Epithelial cell of esophagus (primary cell): ENCODE data around the gene PPP2R2C.

Experiments
- DNase-seq: peaks from one replicate; pipeline ENCODE4 v3.0.0; 2010; ENCODE audit warnings: low read depth
- H3K4me3 ChIP-seq: 2 replicates; pipeline ENCODE4 v1.5.1; 2011; ENCODE audit warnings: mild to moderate bottlenecking, low read length, control low read depth
- TF ChIP-seq, protein P1 (sequence below): IDR thresholded peaks from 2 replicates; pipeline ENCODE4 v1.5.1; 2011; ENCODE audit warnings: low read depth, mild to moderate bottlenecking, low read length, control low read depth, inconsistent platforms; ENCODE audit not compliant: insufficient read depth; ENCODE audit errors: missing control alignments

Gene PPP2R2C

DNA sequence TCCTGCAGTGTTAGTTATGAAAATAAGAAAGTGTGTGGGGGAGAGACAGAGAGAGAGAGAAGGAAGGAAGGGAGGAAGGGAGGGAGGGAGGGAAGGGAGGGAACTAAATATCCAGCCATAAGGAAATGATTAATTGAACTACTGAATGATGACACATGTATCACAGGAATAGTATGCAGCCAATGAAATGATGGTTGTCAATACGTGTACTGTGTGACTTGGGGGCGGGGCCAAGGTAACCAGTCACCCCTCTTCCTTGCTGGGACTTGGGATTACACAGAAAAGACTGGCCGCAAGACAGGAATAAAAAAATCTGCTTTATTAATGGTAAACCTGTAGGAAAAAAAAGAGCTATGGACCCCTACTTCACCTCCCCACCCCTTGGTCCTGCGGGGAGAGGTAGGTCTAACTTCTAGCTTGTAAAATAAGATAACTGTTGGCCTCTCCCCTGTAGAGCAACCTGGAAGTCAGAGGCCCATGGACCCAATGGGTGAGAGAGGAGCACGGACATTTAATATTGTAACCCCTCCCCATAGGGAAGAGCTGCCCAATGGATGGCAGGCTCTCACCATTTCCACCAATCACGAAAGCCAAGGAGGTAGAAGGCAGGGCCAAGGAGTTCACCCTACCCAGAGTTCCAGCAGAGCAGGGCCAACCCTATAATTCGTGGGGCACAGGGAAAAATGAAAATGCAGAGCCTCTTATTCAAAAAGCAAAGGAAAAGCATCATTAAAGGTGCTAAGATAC, 7.4 kb downstream of the PPP2R2C start:
- no peak overlapping the region for H3K4me3 ChIP-seq
- TF ChIP-seq, protein P1, sequence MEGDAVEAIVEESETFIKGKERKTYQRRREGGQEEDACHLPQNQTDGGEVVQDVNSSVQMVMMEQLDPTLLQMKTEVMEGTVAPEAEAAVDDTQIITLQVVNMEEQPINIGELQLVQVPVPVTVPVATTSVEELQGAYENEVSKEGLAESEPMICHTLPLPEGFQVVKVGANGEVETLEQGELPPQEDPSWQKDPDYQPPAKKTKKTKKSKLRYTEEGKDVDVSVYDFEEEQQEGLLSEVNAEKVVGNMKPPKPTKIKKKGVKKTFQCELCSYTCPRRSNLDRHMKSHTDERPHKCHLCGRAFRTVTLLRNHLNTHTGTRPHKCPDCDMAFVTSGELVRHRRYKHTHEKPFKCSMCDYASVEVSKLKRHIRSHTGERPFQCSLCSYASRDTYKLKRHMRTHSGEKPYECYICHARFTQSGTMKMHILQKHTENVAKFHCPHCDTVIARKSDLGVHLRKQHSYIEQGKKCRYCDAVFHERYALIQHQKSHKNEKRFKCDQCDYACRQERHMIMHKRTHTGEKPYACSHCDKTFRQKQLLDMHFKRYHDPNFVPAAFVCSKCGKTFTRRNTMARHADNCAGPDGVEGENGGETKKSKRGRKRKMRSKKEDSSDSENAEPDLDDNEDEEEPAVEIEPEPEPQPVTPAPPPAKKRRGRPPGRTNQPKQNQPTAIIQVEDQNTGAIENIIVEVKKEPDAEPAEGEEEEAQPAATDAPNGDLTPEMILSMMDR, result no peak
- DNase-seq, result no peak

DNA sequence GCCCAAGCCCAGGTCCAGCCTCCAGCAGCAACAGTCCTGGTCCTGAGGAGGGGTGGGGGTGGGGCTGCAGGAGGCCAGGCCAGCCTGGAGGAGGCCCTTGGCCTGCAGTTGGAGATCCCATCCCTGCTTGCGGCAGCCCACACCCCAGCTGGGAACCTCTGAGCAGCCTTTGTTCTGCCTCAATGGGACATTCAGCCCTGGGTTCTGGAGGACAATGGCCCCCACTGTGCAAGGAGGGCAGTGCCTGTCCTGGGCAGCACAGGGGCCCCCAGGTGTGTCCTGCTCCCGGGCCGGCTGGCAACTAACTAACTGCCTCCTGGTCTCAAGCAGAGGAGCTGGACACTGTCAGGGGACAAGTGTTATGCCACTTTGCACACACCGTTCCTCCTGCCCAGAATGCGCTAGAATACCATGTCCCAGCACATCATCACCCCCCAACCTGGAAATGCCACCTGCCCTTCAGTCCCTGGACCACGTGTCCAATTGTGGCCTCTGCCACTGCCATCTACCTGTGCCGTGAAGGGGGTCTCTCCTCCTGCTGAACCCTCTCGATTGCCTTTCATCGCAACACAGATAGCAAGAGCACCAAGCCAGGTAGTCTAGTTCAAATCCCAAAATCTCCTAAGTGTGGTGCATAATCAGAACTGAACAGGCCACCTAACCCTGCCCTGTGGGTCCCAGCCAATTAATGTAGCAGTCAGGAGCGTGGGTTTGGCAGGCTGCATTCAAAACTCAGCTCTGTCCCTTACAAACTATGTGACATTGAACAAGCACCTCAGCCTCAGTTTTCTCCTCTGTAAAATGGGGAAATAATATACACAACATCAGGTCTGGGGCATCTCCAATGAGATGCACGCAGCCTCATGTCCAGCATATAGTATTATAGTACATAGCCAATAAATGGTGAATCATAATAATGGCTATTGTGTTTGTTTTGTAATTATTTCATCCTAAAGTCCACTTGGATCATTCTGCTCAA, 8.8 kb downstream of the PPP2R2C start:
- TF ChIP-seq, protein P1, result no peak
- no peak overlapping the region for H3K4me3 ChIP-seq
- DNase-seq, result no peak

DNA sequence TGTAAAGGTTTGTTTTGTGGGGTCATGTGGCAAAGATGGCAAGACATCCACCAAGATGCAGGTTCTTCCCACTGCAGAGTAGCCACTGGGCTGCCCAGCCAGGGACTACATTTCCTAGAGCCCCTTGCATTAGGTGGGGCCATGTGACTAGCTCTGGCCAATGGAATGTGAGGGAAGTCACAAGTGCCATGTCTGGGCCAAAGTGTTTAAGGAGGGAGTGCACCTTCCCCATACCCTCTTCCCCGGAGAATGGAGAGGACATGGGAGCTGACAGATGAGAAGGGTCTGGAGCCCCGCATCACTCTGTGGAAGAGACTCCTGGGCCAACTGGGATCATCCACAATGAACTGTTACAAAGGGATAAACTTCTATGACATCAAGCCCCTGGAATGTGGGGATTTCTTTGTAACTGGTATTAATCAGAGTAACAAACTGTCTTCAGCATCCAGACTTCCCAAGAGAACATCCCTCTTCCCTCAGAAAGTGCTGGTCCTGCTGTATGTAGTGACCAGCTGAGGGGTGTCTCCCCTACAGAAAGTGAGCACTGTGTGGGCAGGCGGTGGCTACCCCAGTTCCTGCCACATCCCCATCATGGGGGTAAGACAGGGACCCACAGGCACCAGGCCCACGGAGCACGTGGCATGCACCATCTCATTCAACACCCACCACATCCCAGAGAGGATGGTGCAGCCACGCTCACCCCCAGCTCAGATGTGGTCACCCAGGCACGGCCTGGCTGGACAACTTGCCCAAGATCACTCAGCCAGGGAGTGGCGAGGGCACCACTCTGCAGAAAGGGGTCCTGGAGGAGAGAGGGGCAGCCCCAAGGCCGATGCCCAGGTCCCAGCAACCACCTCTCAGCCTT, 10.9 kb downstream of the PPP2R2C start:
- TF ChIP-seq, protein P1, result no peak
- no peak overlapping the region for H3K4me3 ChIP-seq
- DNase-seq, result no peak

DNA sequence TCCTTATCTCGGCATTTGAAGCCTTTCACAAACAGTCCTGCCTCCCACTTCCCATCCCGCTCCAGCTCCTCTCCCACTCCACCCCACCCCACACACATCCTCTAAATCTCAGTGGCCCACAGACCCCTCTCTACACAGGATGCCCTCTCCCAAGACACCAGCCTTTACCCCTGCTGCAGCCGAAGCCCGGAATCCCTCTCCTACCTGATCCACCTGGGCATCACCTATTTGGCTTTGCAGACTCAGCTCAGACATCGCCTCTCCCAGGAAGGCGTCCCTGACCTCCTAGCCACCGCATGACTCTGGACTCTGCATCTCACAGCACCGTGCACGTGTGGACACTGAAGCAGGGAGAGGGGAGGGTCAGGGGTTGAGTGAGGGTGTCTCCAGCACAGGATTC, 11.5 kb downstream of the PPP2R2C start:
- TF ChIP-seq, protein P1, result no peak
- no peak for DNase-seq

DNA sequence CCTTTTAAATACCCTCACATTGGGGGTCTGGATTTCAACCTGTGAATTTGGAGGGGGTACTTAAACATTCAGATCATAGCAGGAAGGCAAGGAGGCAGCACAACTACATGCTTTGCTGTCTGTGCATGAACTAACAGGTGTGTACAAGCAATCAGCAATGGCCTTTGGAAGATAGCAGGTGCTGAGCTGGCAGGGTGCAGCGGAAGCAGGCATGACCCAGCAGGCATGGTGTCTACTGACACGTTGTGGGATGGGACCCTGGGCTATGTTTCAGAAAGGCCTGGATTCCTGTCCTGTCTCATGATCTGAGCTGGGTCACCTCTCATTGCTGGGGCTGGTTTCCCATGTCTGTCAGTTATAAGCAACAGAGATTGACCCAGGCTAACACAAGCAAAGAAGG, 13.9 kb downstream of the PPP2R2C start:
- TF ChIP-seq, protein P1, result no peak
- no peak for DNase-seq
- H3K4me3 ChIP-seq, result no peak overlapping the region

More for the DNA sequence above, 11.5 kb downstream of the PPP2R2C start:
- H3K4me3 ChIP-seq, result no peak overlapping the region

DNA sequence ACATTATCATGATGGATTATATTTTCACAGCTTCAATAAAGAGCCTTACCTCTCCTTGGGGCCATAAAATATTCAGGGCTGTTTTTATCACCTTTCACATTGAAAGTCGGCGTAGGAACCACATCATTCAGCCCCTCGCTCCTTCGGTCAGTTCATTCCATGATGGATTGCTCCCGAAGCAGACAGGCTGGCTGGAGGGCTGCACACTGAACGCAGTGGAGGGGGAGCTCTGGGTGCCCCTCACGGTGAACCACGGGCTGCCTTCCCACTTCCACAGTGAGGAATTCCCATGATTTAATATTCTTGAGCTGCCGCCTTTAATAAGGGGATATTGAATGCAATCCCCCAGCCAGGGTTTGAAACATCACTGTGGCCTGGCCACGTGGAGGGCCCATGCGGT, 16.0 kb downstream of the PPP2R2C start:
- TF ChIP-seq, protein P1, result no peak
- no peak for DNase-seq
- H3K4me3 ChIP-seq, result no peak overlapping the region
